Measurements from ENCODE around the gene PRDM2.

DNA sequence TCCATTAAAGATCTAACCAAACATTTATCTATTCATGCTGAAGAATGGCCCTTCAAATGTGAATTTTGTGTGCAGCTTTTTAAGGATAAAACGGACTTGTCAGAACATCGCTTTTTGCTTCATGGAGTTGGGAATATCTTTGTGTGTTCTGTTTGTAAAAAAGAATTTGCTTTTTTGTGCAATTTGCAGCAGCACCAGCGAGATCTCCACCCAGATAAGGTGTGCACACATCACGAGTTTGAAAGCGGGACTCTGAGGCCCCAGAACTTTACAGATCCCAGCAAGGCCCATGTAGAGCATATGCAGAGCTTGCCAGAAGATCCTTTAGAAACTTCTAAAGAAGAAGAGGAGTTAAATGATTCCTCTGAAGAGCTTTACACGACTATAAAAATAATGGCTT, 81.2 kb downstream of the PRDM2 start:
- TF ChIP-seq, protein P1, sequence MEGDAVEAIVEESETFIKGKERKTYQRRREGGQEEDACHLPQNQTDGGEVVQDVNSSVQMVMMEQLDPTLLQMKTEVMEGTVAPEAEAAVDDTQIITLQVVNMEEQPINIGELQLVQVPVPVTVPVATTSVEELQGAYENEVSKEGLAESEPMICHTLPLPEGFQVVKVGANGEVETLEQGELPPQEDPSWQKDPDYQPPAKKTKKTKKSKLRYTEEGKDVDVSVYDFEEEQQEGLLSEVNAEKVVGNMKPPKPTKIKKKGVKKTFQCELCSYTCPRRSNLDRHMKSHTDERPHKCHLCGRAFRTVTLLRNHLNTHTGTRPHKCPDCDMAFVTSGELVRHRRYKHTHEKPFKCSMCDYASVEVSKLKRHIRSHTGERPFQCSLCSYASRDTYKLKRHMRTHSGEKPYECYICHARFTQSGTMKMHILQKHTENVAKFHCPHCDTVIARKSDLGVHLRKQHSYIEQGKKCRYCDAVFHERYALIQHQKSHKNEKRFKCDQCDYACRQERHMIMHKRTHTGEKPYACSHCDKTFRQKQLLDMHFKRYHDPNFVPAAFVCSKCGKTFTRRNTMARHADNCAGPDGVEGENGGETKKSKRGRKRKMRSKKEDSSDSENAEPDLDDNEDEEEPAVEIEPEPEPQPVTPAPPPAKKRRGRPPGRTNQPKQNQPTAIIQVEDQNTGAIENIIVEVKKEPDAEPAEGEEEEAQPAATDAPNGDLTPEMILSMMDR (IDR thresholded peaks at IDR 0.05), result no peak
- TF ChIP-seq EP300 (IDR thresholded peaks at IDR 0.05), result no peak

Data from ovary (tissue), 3 donors.